B cell (primary cell): ENCODE results near the gene BRIP1. TPM values are rescaled to one million over a fixed set of nuclear protein-coding genes. Genes with fewer than 3 reads are reported as not detected.
"Not testable (repeated sequence)": the region's sequence is repeated elsewhere in the genome, so short reads cannot be mapped to it uniquely, and the experiment has no call there.

ENCODE experiments used
- ATAC-seq: fragments of 200-7000 bp; cut with Tn5 transposase; one replicate; pipeline ENCODE4 v1.10.0; 2021; ENCODE audit warnings: low read depth, mild to moderate bottlenecking, moderate number of reproducible peaks, moderate library complexity
- CTCF ChIA-PET: fragments of 350-600 bp; sonication (Branson Sonifier 250); formaldehyde crosslinking; loops from one replicate; lab custom pipeline; 2021; ENCODE audit warnings: antibody characterized with exemption, inconsistent platforms; lab: Charles Lee
- POLR2A ChIA-PET: fragments of 350-600 bp; sonication (Branson Sonifier 250); formaldehyde crosslinking; loops from one replicate; lab custom pipeline; 2021; ENCODE audit warnings: antibody characterized with exemption; lab: Charles Lee
- DNase-seq: peaks from one replicate; pipeline ENCODE4 v3.0.0; 2013
- H2AFZ ChIP-seq: 2 replicates; pipeline ENCODE4 v1.6.1; 2012; ENCODE audit warnings: mild to moderate bottlenecking, low read depth, low read length; ENCODE audit not compliant: insufficient read depth, poor library complexity, severe bottlenecking
- H3K27ac ChIP-seq, 2 donors: 1 replicate in 1 of 2; 2 replicates in 1 of 2; pipeline ENCODE4 v1.5.1; 2012 to 2013; ENCODE audit warnings: low read length in 2 of 2, mild to moderate bottlenecking in 2 of 2, moderate library complexity in 1 of 2
- H3K27me3 ChIP-seq, 4 experiments: fragments of 200-600 bp in 1 of 4; sonication (generic) in 1 of 4; replicated peaks in 1 of 4; 1 replicate in 2 of 4; 2 replicates in 2 of 4; pipeline versions ENCODE4 v1.6.1 to v1.7.0; 2013 to 2016; ENCODE audit warnings: low read length in 3 of 4, mild to moderate bottlenecking in 2 of 4, mixed read lengths in 1 of 4, moderate library complexity in 1 of 4; ENCODE audit not compliant: insufficient read depth in 4 of 4, control insufficient read depth in 3 of 4; ENCODE audit errors: control extremely low read depth in 1 of 4
- H3K36me3 ChIP-seq, 2 experiments: replicated peaks in 1 of 2; 1 replicate in 1 of 2; 2 replicates in 1 of 2; pipeline versions ENCODE4 v1.6.1 to v1.7.1; 2013; ENCODE audit warnings: low read length in 1 of 2; ENCODE audit not compliant: insufficient read depth in 2 of 2, control insufficient read depth in 1 of 2; ENCODE audit errors: control extremely low read depth in 1 of 2, extremely low read depth in 1 of 2
- H3K4me1 ChIP-seq, 2 donors: fragments of 200-600 bp in 1 of 2; sonication (generic) in 1 of 2; 1 replicate in 1 of 2; 2 replicates in 1 of 2; pipeline versions ENCODE4 v1.5.1 to v1.6.1; 2013 to 2017; ENCODE audit warnings: low read length in 2 of 2; ENCODE audit not compliant: control insufficient read depth in 2 of 2, insufficient read depth in 2 of 2
- H3K4me2 ChIP-seq: replicated peaks from 2 replicates; pipeline ENCODE3; 2012; ENCODE audit warnings: mild to moderate bottlenecking, low read depth, low read length; ENCODE audit not compliant: poor library complexity, severe bottlenecking
- H3K4me3 ChIP-seq, 5 experiments: fragments of 200-600 bp in 1 of 5; sonication (generic) in 1 of 5; 1 replicate in 3 of 5; 2 replicates in 2 of 5; pipeline versions ENCODE4 v1.5.1 to v1.7.0; 2011 to 2016; ENCODE audit warnings: low read length in 4 of 5, mild to moderate bottlenecking in 4 of 5, low read depth in 2 of 5, control low read depth in 1 of 5, moderate library complexity in 1 of 5; ENCODE audit not compliant: insufficient read depth in 1 of 5; ENCODE audit errors: control extremely low read depth in 1 of 5, extremely low read depth in 1 of 5
- H3K79me2 ChIP-seq: fragments of 200-600 bp; sonication (generic); one replicate; pipeline ENCODE4 v1.6.0; 2016; ENCODE audit warnings: low read length; ENCODE audit not compliant: control insufficient read depth, insufficient read depth
- H3K9ac ChIP-seq: fragments of 200-600 bp; sonication (generic); 2 replicates; pipeline ENCODE4 v1.6.1; 2017; ENCODE audit warnings: mild to moderate bottlenecking, low read length, moderate library complexity
- H3K9me3 ChIP-seq, 3 donors: one replicate each; pipeline versions ENCODE4 v1.6.1 to v1.7.1; 2013; ENCODE audit warnings: low read length in 2 of 3; ENCODE audit not compliant: control insufficient read depth in 2 of 3, insufficient read depth in 1 of 3; ENCODE audit errors: control extremely low read depth in 1 of 3
- H4K20me1 ChIP-seq: 2 replicates; pipeline ENCODE4 v1.6.0; 2012; ENCODE audit warnings: mild to moderate bottlenecking, low read length; ENCODE audit not compliant: insufficient read depth, control insufficient read depth, poor library complexity, severe bottlenecking
- H3K27ac Mint-ChIP-seq: one replicate; pipeline ENCODE4 v1.8.0; 2021; ENCODE audit warnings: mixed read lengths
- H3K27me3 Mint-ChIP-seq: one replicate; pipeline ENCODE4 v1.8.0; 2021; ENCODE audit warnings: mixed read lengths
- H3K4me1 Mint-ChIP-seq: one replicate; pipeline ENCODE4 v1.8.0; 2021; ENCODE audit warnings: mixed read lengths
- H3K4me3 Mint-ChIP-seq: one replicate; pipeline ENCODE4 v1.8.0; 2021; ENCODE audit warnings: mixed read lengths
- H3K9me3 Mint-ChIP-seq: one replicate; pipeline ENCODE4 v1.8.0; 2022; ENCODE audit warnings: mixed read lengths; ENCODE audit not compliant: insufficient read depth
- CTCF ChIP-seq: fragments of 200-600 bp; IDR thresholded peaks from one replicate; pipeline ENCODE4 v1.8.0; 2022; ENCODE audit warnings: antibody characterized with exemption, mild to moderate bottlenecking
- EZH2 ChIP-seq: IDR thresholded peaks from 2 replicates; pipeline ENCODE4 v1.6.1; 2012; ENCODE audit warnings: borderline replicate concordance, low read depth, mild to moderate bottlenecking, moderate library complexity, low read length; ENCODE audit not compliant: insufficient read depth, poor library complexity, severe bottlenecking
- WGBS: methylation state at CpG from one replicate; pipeline ENCODE4 v1.1.5; 2013; ENCODE audit warnings: missing lambda C conversion rate; ENCODE audit not compliant: insufficient coverage; 5-methylcytosine and 5-hydroxymethylcytosine counted together
- intact Hi-C: fragments of 100-400 bp; cut with micrococcal nuclease; formaldehyde crosslinking; loops from one replicate; pipeline ENCODE4 v1.10.0; 2022
- polyA plus RNA-seq: library from polyadenylated mRNA; depleted of rRNA; stranded (reverse); fragments of >200 nt; gene quantifications from 2 replicates; pipeline ENCODE4 v1.2.3, GENCODE V29; 2012
- total RNA-seq, 2 donors: library from RNA; stranded (reverse); fragments of 120-200 nt in 1 of 2; gene quantifications; 1 replicate in 1 of 2; 2 replicates in 1 of 2; pipeline versions ENCODE4 v1.2.3 to v1.2.4, GENCODE V29; 2013 to 2022

The BRIP1 gene
- total and polyA plus RNA-seq, 2 donors (not counting 1 experiment from before 2014, with no cell fraction given), result 0.89 to 2.4 TPM

GRCh38 chr17:61826198-61826597 is 37.1 kb downstream of the BRIP1 start:
- H3K4me2 ChIP-seq, H3K79me2 ChIP-seq, H3K27ac ChIP-seq, H2AFZ ChIP-seq, H3K27ac Mint-ChIP-seq, H3K4me3 Mint-ChIP-seq, H3K9me3 Mint-ChIP-seq, H3K4me1 Mint-ChIP-seq, H4K20me1 ChIP-seq, H3K27me3 Mint-ChIP-seq, H3K4me1 ChIP-seq, H3K9me3 ChIP-seq, H3K9ac ChIP-seq, H3K27me3 ChIP-seq, POLR2A ChIA-PET, DNase-seq, H3K36me3 ChIP-seq, H3K4me3 ChIP-seq, CTCF ChIA-PET, intact Hi-C loops, ATAC-seq: not testable (repeated sequence)
- WGBS, result no CpG with 5 or more reads among the region's 2 CpGs

GRCh38 chr17:61825448-61826137 is 37.7 kb downstream of the BRIP1 start:
- Histone ChIP-seq H3K9me3 (peaks cover 1 to 5% (median 4%) of the 10 kb centered on the region in 3 donors), H3K36me3 (no peaks in the 10 kb centered on the region), H3K9ac (no peak overlapping the region), H2AFZ (no peak overlapping the region), H3K4me1 (no peaks in the 10 kb centered on the region), H3K4me3 (no peak overlapping the region), H3K79me2 (no peaks in the 10 kb centered on the region), H3K27me3 (no peaks in the 10 kb centered on the region), H3K27ac (no peak overlapping the region), H3K4me2 (no peak overlapping the region), H4K20me1 (no peaks in the 10 kb centered on the region)
- WGBS, result 83% methylated on average over 1 of the region's 2 CpGs
- ATAC-seq (no peak), DNase-seq (no peak)
- Mint-ChIP-seq H3K9me3 (no peaks in the 10 kb centered on the region), H3K4me3 (no peak overlapping the region), H3K27ac (no peak overlapping the region), H3K27me3 (no peaks in the 10 kb centered on the region), H3K4me1 (no peaks in the 10 kb centered on the region)
- intact Hi-C loops, result no loop called here
- POLR2A ChIA-PET, result no interaction called here
- TF ChIP-seq CTCF (no peak), EZH2 (no peak)
- CTCF ChIA-PET, result no interaction called here
